Stimulated activated CD4-positive, alpha-beta T cell treated with anti-CD3 and anti-CD28 coated beads, Interleukin-1b, Interleukin-23, amount 100 ng/mL, for 48 hours (primary cell): ENCODE results near the gene MRPL38.

Experiments used
- DNase-seq: peaks from one replicate; pipeline ENCODE4 v3.0.0-alpha.2; 2020

MRPL38 gene

GRCh38 chr17:75904749-75905521 is at the start of gene MRPL38:
Gene MRPL38 (minus strand): TSS chr17:75904884. CDS start chr17:75904875, 9 bp downstream.
- DNase-seq, result peak; percentile 97

- DNase-seq, result no peak
Measured at GRCh38 chr17:75950855-75951554, 46.3 kb upstream of the MRPL38 start.

GRCh38 chr17:75950421-75950820 is 45.7 kb upstream of the MRPL38 start:
- DNase-seq, result no peak

GRCh38 chr17:75945211-75945610 is 40.5 kb upstream of the MRPL38 start:
- DNase-seq, result no peak

- DNase-seq, result no peak
Measured at GRCh38 chr17:75943491-75943890, 38.8 kb upstream of the MRPL38 start.

GRCh38 chr17:75942473-75942872 is 37.8 kb upstream of the MRPL38 start:
- DNase-seq, result no peak

GRCh38 chr17:75941442-75941819 is 36.7 kb upstream of the MRPL38 start:
- DNase-seq, result no peak

- peak; percentile 88 for DNase-seq
Measured at GRCh38 chr17:75940727-75941441, 36.2 kb upstream of the MRPL38 start, which contains the start of gene FBF1. Gene FBF1 (minus strand): TSS chr17:75941042. CDS start chr17:75938149, 2,893 bp downstream.

- no peak for DNase-seq
Measured at GRCh38 chr17:75937652-75938051, 33.0 kb upstream of the MRPL38 start.

GRCh38 chr17:75933808-75934207 is 29.1 kb upstream of the MRPL38 start:
- DNase-seq, result no peak

- no peak for DNase-seq
Measured at GRCh38 chr17:75932852-75933251, 28.2 kb upstream of the MRPL38 start.

GRCh38 chr17:75931062-75931461 is 26.4 kb upstream of the MRPL38 start:
- DNase-seq, result no peak

- DNase-seq, result no peak
Measured at GRCh38 chr17:75927286-75927922, 22.7 kb upstream of the MRPL38 start.

GRCh38 chr17:75926456-75926855 is 21.8 kb upstream of the MRPL38 start:
- DNase-seq, result no peak

- no peak for DNase-seq
Measured at GRCh38 chr17:75925912-75926311, 21.2 kb upstream of the MRPL38 start.

- DNase-seq, result no peak
Measured at GRCh38 chr17:75925103-75925502, 20.4 kb upstream of the MRPL38 start.

GRCh38 chr17:75922963-75923874 is 18.5 kb upstream of the MRPL38 start:
- DNase-seq, result no peak

- no peak for DNase-seq
Measured at GRCh38 chr17:75922173-75922961, 17.7 kb upstream of the MRPL38 start.

- DNase-seq, result no peak
Measured at GRCh38 chr17:75921596-75921995, 16.9 kb upstream of the MRPL38 start.

- DNase-seq, result no peak
Measured at GRCh38 chr17:75920045-75920560, 15.4 kb upstream of the MRPL38 start.

GRCh38 chr17:75919611-75920010 is 14.9 kb upstream of the MRPL38 start:
- no peak for DNase-seq
